ENCODE measurements around the gene AIFM3. TPM values are rescaled to one million over a fixed set of nuclear protein-coding genes. Genes with fewer than 3 reads are reported as not detected.
A peak's percentile ranks its signal among the peaks of the same experiment; 100 is the strongest.

Gene AIFM3
- total RNA-seq, 1 donor from 2014 or later: 1.3 TPM

GRCh38 chr22:20965104-20965887 lies 1.8 kb upstream of the AIFM3 start:
- Mint-ChIP-seq H3K4me3 (peak overlapping the region; percentile 61), H3K4me1 (peaks cover 49% of the 10 kb centered on the region), H3K9me3 (no peaks in the 10 kb centered on the region), H3K36me3 (ENCODE audit: low read depth) (no peaks in the 10 kb centered on the region), H3K27me3 (peaks cover 5% of the 10 kb centered on the region), H3K27ac (no peak overlapping the region)
- CTCF ChIA-PET: no interaction called here
- TF ChIP-seq CTCF (IDR thresholded peaks at IDR 0.05): no peak
- intact Hi-C loops (cut with micrococcal nuclease): loop anchor here (5.0 kb wide), 1 partner anchor 37 kb away; the partner anchor contains the start of gene THAP7
- POLR2A ChIA-PET: no interaction called here
- DNase-seq (no peak), ATAC-seq (ENCODE audit: low read depth) (peak; percentile 43)

- Mint-ChIP-seq H3K36me3 (ENCODE audit: low read depth) (no peaks in the 10 kb centered on the region), H3K9me3 (no peaks in the 10 kb centered on the region), H3K27ac (no peak overlapping the region), H3K4me3 (peak overlapping the region; percentile 61), H3K27me3 (no peaks in the 10 kb centered on the region), H3K4me1 (peaks cover 49% of the 10 kb centered on the region)
- no peak for TF ChIP-seq CTCF (IDR thresholded peaks at IDR 0.05)
- intact Hi-C loops (cut with micrococcal nuclease): loop anchor here (5.0 kb wide), 1 partner anchor 36 kb away; the partner anchor contains the start of gene THAP7
- ChIA-PET CTCF (no interaction called here), POLR2A (no interaction called here)
- DNase-seq (no peak), ATAC-seq (ENCODE audit: low read depth) (no peak)
Observed at GRCh38 chr22:20965888-20966855, 883 bp upstream of the AIFM3 start.

- no peak overlapping the region for H3K4me3 Mint-ChIP-seq
- intact Hi-C loops (cut with micrococcal nuclease): loop anchor here (5.0 kb wide), 1 partner anchor 35 kb away; the partner anchor contains the start of gene THAP7
- no peak for TF ChIP-seq CTCF (IDR thresholded peaks at IDR 0.05)
- no peaks in the 10 kb centered on the region for H3K27me3 Mint-ChIP-seq
- no peak for DNase-seq
- CTCF ChIA-PET: interaction anchor here (0.6 to 1.3 kb wide), 2 partner anchors 10 to 107 kb away, joined by 3 read pairs; no protein-coding TSS in a partner anchor
- H3K27ac Mint-ChIP-seq: no peak overlapping the region
- H3K4me1 Mint-ChIP-seq: peaks cover 58% of the 10 kb centered on the region
- no peak for ATAC-seq (ENCODE audit: low read depth)
- POLR2A ChIA-PET: interaction anchor here (2.0 to 2.3 kb wide), 2 partner anchors 14 to 35 kb away, joined by 4 to 12 read pairs; partner anchors contain the start of gene LZTR1
- no peaks in the 10 kb centered on the region for H3K9me3 Mint-ChIP-seq
- H3K36me3 Mint-ChIP-seq (ENCODE audit: low read depth): no peaks in the 10 kb centered on the region
Observed at GRCh38 chr22:20967697-20968211, 699 bp downstream of the AIFM3 start.

- no peaks in the 10 kb centered on the region for H3K9me3 Mint-ChIP-seq
- H3K27ac Mint-ChIP-seq: peak overlapping the region; percentile 63
- H3K4me1 Mint-ChIP-seq: peaks cover 62% of the 10 kb centered on the region
- no peak overlapping the region for H3K4me3 Mint-ChIP-seq
- TF ChIP-seq CTCF (IDR thresholded peaks at IDR 0.05): no peak
- no peaks in the 10 kb centered on the region for H3K36me3 Mint-ChIP-seq (ENCODE audit: low read depth)
- H3K27me3 Mint-ChIP-seq: no peaks in the 10 kb centered on the region
- DNase-seq (no peak), ATAC-seq (ENCODE audit: low read depth) (peak; percentile 73)
- ChIA-PET POLR2A (interaction anchor here (0.6 to 2.3 kb wide), 4 partner anchors 9 to 661 kb away, joined by 3 to 12 read pairs (median 4); partner anchors contain the start of gene LZTR1), CTCF (interaction anchor here (0.6 kb wide), 1 partner anchor 107 kb away, joined by 3 read pairs; no protein-coding TSS in a partner anchor)
- intact Hi-C loops (cut with micrococcal nuclease): loop anchor here (5.0 kb wide), 1 partner anchor 34 kb away; the partner anchor contains the start of gene THAP7
Observed at GRCh38 chr22:20968281-20968977, 1.4 kb downstream of the AIFM3 start.
